MM.1S (cell line): ENCODE measurements around the gene PCNT.

Experiments used
- EZH2 ChIP-seq: fragments of 300-600 bp; sonication (generic); optimal IDR thresholded peaks from 2 replicates; pipeline ENCODE3; 2017; ENCODE audit warnings: low read depth, mild to moderate bottlenecking, antibody characterized with exemption, low read length, mixed read lengths
- TF ChIP-seq, protein P1 (sequence below): fragments of 300-600 bp; sonication (generic); IDR thresholded peaks from 2 replicates; pipeline ENCODE4 v1.5.1; 2016; ENCODE audit warnings: antibody characterized with exemption, low read length, mixed read lengths

DNA sequence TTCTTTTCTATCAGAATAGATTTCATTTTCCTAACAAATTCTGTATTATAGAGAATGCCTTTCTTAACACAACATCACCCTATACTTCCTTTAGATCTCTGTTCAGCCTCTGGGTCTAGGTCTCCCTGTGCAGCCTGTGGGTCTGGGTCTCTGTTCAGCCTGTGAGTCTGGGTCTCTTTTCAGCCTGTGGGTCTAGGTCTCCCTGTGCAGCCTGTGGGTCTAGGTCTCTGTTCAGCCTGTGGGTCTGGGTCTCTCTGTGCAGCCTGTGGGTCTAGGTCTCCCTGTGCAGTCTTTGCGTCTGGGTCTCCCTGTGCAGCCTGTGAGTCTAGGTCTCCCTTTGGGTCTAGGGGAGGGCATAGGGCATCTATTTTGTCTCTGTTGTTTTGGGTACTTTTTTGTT lies 75.2 kb downstream of the PCNT start:
- TF ChIP-seq, protein P1, sequence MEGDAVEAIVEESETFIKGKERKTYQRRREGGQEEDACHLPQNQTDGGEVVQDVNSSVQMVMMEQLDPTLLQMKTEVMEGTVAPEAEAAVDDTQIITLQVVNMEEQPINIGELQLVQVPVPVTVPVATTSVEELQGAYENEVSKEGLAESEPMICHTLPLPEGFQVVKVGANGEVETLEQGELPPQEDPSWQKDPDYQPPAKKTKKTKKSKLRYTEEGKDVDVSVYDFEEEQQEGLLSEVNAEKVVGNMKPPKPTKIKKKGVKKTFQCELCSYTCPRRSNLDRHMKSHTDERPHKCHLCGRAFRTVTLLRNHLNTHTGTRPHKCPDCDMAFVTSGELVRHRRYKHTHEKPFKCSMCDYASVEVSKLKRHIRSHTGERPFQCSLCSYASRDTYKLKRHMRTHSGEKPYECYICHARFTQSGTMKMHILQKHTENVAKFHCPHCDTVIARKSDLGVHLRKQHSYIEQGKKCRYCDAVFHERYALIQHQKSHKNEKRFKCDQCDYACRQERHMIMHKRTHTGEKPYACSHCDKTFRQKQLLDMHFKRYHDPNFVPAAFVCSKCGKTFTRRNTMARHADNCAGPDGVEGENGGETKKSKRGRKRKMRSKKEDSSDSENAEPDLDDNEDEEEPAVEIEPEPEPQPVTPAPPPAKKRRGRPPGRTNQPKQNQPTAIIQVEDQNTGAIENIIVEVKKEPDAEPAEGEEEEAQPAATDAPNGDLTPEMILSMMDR, result no peak
- TF ChIP-seq EZH2, result no peak
